GM18517 (cell line): Measurements from ENCODE around the gene RPS6KL1.

Experiments
- ATAC-seq: cut with Tn5 transposase; IDR thresholded peaks from one replicate; pipeline ENCODE4 v1.9.1; 2021; ENCODE audit warnings: mild to moderate bottlenecking, moderate library complexity; ENCODE audit not compliant: unreplicated experiment

The RPS6KL1 gene

DNA sequence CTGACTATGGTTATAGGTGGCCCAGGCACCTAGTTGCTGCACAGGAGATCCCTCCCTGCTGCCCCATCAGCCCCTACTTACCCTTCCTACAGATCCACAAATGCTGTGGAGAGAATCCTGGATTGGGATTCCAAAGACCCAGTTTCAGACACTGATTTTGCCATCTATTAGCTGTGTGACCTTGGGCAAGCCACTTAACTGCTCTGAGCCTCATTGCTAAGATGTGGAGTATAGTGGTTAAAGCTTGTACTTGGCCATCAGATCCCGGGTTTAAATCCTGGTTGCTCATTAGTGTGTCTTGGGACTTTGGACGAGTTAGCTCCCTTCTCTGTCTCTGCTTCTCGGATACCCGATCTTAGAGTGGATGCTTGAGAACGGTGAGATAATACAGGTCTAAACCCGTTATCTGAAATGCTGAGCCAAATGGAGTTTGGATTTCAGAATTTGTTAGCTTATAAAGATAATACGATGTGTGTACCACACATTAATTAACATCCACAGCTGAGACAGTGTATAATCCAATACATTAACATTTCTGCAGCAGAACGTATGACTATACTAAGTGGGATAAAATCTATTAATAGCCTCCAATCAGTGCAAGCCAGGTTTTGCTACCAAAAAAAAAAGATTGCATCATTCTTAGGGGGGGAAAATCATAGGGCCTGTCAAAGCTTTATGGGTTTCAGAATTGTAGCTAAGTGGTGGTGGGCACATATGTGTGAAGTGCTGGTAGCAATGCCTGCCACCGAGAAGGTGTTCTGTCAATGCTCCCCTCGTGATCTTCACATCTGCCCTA, 63.1 kb downstream of the RPS6KL1 start:
- ATAC-seq: no peak

DNA sequence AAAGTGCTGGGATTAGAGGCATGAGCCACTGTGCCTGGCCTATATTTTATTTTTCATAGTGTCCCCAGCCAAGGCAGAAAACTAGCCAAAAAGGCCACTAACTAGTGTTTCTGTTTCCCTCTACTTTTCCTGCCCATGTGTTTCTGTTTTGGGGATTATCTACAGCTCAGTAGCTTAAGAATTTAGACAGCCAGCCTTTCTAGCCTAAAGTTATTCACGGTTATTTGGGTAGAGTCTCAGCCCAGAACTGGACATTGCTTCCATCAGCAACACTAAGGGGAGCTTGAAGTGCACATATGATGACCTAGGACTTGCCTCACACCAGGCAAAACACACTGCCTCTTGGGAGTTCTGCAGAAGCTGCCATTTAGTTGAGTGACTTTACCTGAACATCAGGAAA, 65.0 kb downstream of the RPS6KL1 start:
- ATAC-seq: no peak

DNA sequence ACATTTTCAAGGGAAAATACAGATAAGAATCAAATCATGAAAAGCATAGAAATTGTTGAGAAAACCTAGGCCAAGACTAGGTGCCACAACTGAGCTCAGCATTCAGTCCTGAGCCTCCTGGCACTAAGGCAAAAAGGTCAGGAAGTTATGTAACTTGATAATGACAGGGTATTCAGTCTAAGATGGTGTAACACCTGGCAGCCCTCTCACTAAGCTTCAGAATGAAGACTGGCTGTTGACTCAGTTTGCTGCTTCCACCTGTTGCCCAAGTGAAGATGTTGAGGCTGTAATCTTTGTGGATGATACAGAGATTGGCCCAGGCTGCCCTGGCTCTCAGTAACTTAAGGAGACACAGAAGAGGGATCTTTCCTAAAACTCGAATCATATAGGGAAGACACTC, 66.7 kb downstream of the RPS6KL1 start:
- no peak for ATAC-seq

DNA sequence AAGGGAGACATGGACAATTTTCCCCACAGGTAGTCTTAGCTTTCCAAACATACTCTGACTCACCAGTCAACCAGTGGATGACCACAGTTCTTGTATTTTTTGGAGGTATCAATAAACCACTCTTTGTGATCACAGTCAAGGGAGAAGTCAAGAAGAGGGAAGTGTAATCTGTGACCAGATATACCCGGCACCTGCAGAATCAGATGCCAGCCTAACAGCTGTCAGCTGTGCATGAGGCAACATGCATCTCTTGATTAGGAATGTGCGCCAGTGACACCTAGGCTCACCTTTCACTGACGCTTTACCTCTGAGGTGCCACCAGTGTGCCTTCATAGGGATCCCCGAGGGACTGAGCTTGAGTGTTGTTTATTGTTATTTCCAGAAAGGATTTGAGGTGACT, 67.1 kb downstream of the RPS6KL1 start:
- no peak for ATAC-seq

DNA sequence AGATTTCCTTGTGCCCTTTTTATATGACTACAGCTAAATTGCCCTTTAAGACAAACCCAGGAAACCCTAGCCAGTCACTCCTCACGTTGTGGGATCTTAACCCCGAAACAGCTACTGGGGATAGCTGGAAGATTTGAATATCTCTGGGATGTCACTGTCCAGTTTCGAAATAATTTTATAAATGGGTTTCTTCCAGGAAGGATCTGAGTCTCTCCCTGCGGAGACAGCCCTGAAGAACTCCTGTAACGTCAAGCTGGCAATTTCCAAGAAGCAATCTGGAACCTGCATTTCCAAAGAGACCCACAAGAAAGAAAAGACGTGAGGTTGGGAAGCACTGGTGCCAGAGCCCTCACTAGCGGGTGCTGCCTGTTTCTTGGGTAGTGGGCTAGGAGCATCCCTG, 68.0 kb downstream of the RPS6KL1 start:
- ATAC-seq: no peak
